GM18505 (cell line): ENCODE results near the gene HOXA11.

Experiments used
- ATAC-seq: cut with Tn5 transposase; IDR thresholded peaks from one replicate; pipeline ENCODE4 v1.9.1; 2021; ENCODE audit not compliant: unreplicated experiment
- POLR2A ChIP-seq: IDR thresholded peaks from 4 replicates; pipeline ENCODE4 v1.6.1; 2011; ENCODE audit warnings: borderline replicate concordance; ENCODE audit not compliant: insufficient read depth, insufficient read length; ENCODE audit errors: extremely low read depth

The HOXA11 gene

DNA sequence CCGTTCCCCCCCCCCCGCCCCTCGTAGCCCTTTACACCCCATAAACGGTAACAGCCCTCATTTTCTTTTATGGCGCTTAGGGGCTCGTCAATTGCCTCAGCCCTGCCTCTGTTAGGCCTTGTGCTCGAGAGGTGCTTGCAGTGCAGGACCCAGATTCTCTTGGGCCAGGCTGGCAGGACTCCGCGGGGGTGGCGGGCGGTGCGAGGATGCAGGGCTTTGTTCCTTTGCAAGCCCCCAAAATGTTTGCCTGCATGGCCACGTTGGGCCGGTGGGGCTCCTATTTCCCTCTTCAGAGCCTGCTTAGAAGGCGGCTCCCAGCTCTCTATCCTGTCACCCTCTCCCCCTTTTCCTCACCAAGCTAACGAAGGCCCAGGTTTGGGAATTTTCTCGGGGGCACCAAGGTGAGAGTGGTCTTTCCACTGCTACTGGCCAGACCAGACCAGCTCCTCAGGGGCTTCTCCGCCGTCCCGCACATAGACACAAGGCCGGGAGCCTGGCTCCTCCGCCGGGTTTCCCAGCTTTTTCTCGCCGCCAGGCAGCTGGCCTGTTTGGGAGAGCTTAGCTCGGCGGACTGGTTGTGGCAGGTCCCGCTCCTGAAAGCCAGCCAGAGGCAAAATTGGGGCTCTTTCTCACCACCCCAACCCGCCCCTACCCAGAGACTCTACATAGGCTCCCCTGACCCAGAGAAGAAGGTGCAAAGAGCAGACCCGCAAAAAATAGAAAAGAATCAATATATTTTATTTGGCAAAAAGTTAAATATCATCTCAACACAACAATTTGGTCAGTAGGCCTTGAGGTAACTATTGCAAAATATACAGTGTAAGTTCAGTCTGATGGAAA, 23.1 kb downstream of the HOXA11 start:
- ATAC-seq = no peak
- TF ChIP-seq POLR2A = no peak

- no peak for TF ChIP-seq POLR2A
- no peak for ATAC-seq
These were observed 23.8 kb downstream of the HOXA11 start for GRCh38 chr7:27161214-27161720.

DNA sequence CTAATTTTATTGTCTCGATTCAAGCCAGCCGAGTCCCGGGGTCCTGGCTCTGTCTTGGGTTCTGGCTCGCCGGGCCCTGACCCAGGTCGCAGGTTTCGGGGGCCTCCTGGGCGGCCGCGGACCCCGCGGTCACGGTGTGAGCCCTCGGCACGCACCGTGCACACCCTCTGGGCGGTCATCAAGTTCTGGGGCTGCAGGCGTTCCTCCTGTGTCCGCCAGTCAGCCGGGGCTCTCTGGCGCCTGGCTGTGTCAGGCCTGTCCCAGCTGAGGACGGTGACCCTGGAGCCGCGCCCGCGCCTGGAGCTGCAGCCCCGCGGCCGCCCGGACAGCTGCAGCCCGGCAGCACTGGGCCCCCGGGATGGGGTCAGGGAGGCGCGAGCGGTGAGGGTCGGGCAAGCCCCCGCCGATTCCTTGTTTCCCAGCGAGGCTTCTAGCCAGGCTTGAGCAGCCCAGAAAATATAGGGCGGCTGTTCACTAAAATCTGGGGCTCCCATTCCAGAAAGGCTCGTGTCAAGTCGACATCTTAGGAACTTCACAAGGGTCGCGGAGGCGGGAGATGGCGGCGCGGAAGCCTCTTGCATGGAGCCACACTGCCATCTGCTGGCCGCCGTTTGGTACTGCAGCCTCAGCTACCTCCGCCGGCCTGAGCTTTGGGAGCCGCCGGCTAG, 24.4 kb downstream of the HOXA11 start:
- no peak for TF ChIP-seq POLR2A
- ATAC-seq = peak; percentile 44

GRCh38 chr7:27160145-27160545, 24.9 kb downstream of the HOXA11 start:
- TF ChIP-seq POLR2A = no peak
- ATAC-seq = no peak

- TF ChIP-seq POLR2A = no peak
- no peak for ATAC-seq
These were observed 25.5 kb downstream of the HOXA11 start for GRCh38 chr7:27159266-27160144.

GRCh38 chr7:27158436-27159265, 26.4 kb downstream of the HOXA11 start:
- TF ChIP-seq POLR2A = no peak
- ATAC-seq = no peak

DNA sequence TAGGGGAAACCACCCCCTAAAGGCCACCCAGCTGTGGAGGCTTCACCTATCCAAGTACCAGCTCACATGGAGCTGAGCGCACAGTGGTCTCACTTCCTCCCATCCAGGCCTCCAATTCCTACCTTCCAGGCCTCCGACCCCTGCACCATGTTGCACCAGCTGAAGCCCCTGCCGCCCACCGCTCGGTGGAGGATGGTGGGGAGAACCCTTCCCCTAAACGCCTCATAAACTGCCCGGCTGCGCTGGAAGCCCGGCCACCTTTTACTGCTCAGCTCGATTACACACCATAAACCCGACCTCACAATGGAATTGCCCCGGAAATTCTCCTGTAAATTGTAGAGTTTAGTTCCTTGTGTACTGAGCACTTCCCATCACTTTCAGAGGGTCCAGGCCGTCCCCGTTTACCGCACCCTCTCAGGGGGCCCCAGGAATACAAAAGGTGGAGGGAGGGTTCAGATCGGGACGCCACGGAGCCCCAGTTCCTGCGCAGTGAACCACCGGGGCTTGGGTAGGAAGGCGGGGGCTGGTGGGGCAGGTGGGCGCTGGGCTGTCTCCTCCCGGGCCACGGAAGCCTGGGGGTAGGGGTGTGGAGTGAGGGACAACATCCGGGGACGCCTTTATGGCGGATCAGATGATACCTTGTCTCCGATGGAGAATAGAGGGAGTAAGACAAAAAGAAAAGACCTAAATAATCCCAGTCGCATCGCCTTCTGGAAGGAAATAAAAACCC, 27.2 kb downstream of the HOXA11 start:
- no peak for TF ChIP-seq POLR2A
- no peak for ATAC-seq

DNA sequence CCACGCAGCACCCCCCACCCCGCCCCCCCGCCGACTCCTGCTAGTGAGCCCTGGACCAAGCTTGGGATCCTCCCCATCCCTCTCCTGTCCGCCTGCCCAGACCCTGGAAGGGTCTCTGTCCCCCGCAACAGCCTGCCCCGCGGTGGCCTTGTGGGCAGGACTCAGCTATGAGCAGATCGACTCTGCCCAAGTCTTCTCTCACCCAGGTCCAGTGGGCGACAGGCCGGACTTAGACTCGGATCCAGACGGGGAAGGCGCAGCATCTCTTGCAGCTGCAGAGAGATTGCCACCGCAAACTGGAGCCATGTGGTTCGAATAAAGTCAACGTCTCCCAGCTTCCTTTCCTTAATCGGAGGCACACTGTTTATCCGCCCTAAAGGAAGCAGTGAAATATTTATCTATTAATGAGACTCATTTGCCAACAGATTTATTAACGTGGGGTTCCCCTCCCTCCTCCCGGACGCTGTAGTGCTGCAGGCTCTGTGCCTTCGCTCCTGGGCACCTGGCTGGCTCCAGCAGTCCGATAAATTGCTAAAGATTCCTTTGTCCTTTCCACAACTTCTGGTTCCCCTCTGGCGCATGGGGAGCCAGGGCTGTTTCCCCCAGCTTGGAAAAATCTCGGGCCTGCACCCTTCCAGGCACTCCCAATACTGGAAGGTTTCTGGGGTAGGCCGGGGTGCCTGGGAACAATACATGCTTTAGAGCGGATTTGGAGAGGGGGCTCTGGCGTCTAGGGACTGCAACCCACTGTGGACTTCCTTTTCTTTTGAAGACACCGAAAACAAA, 27.9 kb downstream of the HOXA11 start:
- no peak for ATAC-seq
- no peak for TF ChIP-seq POLR2A

DNA sequence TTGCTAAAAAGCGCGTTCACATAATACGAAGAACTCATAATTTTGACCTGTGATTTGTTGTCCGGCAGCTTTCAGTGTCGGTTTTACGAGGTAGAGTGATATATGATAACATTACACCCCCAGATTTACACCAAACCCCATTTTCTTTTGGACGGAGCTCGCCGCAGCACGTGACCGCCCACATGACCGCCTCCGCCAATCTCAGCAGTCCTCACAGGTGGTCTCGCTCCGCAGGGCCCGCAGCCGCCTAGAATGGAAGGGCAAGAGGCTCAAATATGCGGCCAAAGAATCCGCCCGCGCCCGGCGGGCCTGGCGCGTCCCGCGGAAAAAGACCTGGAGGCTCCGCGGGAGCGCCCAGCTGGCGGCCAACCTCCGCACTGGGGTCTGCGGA, 28.5 kb downstream of the HOXA11 start, which contains the start of gene HOXA7:
HOXA7 (minus strand) TSS at position 168 of the 391 bp plus-strand sequence; CDS start at position 38, 130 bp downstream.
- no peak for TF ChIP-seq POLR2A
- no peak for ATAC-seq

- TF ChIP-seq POLR2A = no peak
- ATAC-seq = no peak
These were observed 29.1 kb downstream of the HOXA11 start for GRCh38 chr7:27155816-27156507.
